Left colon (tissue), 2 donors: ENCODE results near the gene PRDM16. TPM values are rescaled to one million over a fixed set of nuclear protein-coding genes. Genes with fewer than 3 reads are reported as not detected.
A peak's percentile ranks its signal among the peaks of the same experiment; 100 is the strongest.

Source experiments
- ATAC-seq: fragments of 200-7000 bp; cut with Tn5 transposase; one replicate; pipeline ENCODE4 v1.9.1; 2020; ENCODE audit warnings: mild to moderate bottlenecking, moderate library complexity
- DNase-seq, 2 donors: peaks; one replicate each; pipeline ENCODE4 v3.0.0-alpha.2; 2020
- intact Hi-C, 2 donors: fragments of 100-400 bp; cut with DNase I in 1 of 2; cut with micrococcal nuclease in 1 of 2; formaldehyde crosslinking; loops; one replicate each; pipeline versions ENCODE4 v1.11.2 to v1.14.0; 2022; cut with DNase I, micrococcal nuclease
- microRNA-seq, 2 donors: library from miRNA; unstranded; fragments of <30 nt; microRNA quantifications; one replicate each; pipeline versions ENCODE4 v1.1.0 to v1.2.0, GENCODE V29; 2020
- total RNA-seq, 2 donors: library from RNA; stranded (reverse); fragmentation: NEBNext Ultra II Directional; extraction: Animal tissue kit (Norgen Biotek cat#: 25700); gene quantifications; one replicate each; pipeline ENCODE4 v1.2.1, GENCODE V29; 2021
- donor health status: DM: no; HTN: no; CAD: no.
- donor health status: DM: yes; HTN: yes; CAD: no.

Gene PRDM16
- total RNA-seq, 2 donors from 2014 or later, result 1.1 to 1.2 TPM

- ATAC-seq (peak; percentile 31), DNase-seq (no peak)
- intact Hi-C loops, result no loop called here
Observed at GRCh38 chr1:3479511-3480368, 410.7 kb downstream of the PRDM16 start.

- ATAC-seq (peak; percentile 74), DNase-seq (peak in 1 of 2 donors; percentile 58)
- intact Hi-C loops, result no loop called here
Observed at GRCh38 chr1:3480369-3480719, 411.3 kb downstream of the PRDM16 start.

- no peak for DNase-seq
- intact Hi-C loops, result no loop called here
- no peak for ATAC-seq
Observed at GRCh38 chr1:3481046-3481445, 412.0 kb downstream of the PRDM16 start.

- intact Hi-C loops, result no loop called here
- peak; percentile 8 for ATAC-seq
Observed at GRCh38 chr1:3481836-3482375, 412.9 kb downstream of the PRDM16 start.

GRCh38 chr1:3482378-3482849 lies 413.4 kb downstream of the PRDM16 start:
- peak; percentile 34 for ATAC-seq
- intact Hi-C loops, result no loop called here
- DNase-seq, result peak in 1 of 2 donors; percentile 60

More at GRCh38 chr1:3481836-3482375, 412.9 kb downstream of the PRDM16 start:
- DNase-seq, result no peak

GRCh38 chr1:3483380-3483779 lies 414.4 kb downstream of the PRDM16 start:
- peak; percentile 2 for ATAC-seq
- no peak for DNase-seq
- intact Hi-C loops, result no loop called here

GRCh38 chr1:3483801-3484444 lies 414.9 kb downstream of the PRDM16 start:
- peak in 1 of 2 donors; percentile 60 for DNase-seq
- ATAC-seq, result peak; percentile 42
- intact Hi-C loops, result no loop called here

- DNase-seq, result no peak
- ATAC-seq, result no peak
- intact Hi-C loops, result loop anchor here in 1 of 2 donors (5.0 kb wide), 1 partner anchor 132 kb away; no protein-coding TSS in a partner anchor
Observed at GRCh38 chr1:3485016-3485415, 416.0 kb downstream of the PRDM16 start.

Small RNA genes lying within 50 kb of the gene (microRNA-seq; reads per million reads assigned to microRNA genes)
- 0 reads per million in 2 donors for gene MIR4251

Other genes starting within 250 kb of the PRDM16 start
- gene ACTRT2, start 47.7 kb upstream of the PRDM16 start, total RNA-seq, result not detected